GM12873 (cell line): Measurements from ENCODE around the gene DELE1.

ENCODE experiments used
- CTCF ChIP-seq: IDR thresholded peaks from 2 replicates; pipeline ENCODE4 v1.5.1; 2012; ENCODE audit warnings: low read depth, mild to moderate bottlenecking, moderate library complexity, low read length, control low read depth; ENCODE audit not compliant: insufficient read depth; ENCODE audit errors: missing control alignments

The DELE1 gene

GRCh38 chr5:141910271-141910673, 13.4 kb upstream of the DELE1 start:
- no peak for TF ChIP-seq CTCF

DNA sequence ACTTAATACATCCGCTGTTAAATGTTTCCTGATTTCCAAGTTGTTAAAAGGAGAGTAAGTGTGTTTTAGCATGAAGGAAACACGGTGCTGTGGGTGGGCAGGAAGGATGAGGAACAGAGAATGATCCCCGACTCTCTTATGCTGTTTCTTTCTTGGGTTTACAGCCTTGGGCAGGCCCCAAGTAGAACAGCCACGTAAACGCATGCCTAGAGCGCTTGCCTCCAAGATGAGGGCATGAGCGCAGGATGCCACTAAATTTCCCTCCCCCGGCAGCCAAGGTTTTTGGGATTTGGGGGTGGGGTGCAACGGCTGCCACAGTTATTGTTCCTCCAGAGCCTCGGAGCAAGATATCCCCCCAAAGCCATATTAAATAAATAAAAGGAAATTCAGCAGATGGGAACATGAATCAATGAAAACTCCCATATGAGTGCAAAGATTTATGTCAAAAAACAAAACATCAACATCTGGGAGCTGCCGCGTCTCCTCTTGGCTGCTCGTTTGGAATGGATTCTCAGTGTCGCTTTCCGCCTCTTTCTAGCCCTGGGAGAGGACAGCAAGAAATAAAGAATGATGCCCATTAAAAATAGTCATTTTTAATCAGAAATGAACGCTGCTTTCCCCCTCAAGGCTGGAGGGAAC, 10.0 kb upstream of the DELE1 start:
- TF ChIP-seq CTCF, result no peak

- TF ChIP-seq CTCF, result peak; percentile 28
Measured at GRCh38 chr5:141914199-141914743, 9.4 kb upstream of the DELE1 start.

DNA sequence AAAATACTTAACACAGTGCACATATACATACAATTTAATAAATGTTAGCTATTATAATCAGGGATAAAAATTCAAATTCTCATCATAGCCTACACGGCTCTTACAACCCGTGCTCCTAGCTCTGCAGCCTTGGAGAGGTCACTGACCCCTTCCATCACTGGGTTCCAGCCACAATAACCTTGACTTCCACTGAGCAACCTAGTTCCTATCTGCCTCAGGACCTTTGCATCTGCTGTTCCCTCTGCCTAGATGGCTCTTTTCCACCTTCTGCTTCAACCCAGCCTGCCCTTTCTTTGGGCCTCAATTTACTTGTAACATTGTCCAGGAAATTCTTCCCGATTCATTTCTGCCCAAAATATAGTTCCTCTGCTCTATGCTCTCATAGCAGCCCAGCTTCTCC, 8.9 kb upstream of the DELE1 start:
- TF ChIP-seq CTCF, result no peak

GRCh38 chr5:141915881-141916336, 7.8 kb upstream of the DELE1 start:
- TF ChIP-seq CTCF, result no peak

DNA sequence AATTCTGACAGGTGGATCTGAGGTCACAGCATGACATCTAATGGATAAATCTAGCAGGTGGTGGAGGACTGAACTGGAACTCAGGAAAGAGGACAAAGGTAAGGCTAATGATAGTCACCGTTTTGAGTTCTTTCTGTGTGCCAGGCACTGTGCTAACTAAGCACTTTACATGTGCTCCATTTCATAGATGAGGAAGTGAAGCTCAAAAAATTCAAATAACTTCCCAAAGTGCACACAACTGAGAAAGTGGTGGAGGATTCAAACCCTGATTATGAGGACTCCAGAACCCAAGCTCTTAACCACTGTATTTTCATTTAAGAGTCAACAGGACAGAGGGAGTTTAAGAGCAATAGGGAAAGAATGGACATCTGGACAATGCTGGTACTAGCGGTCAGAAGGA, 7.1 kb upstream of the DELE1 start:
- no peak for TF ChIP-seq CTCF

- no peak for TF ChIP-seq CTCF
Measured at GRCh38 chr5:141917760-141918159, 5.9 kb upstream of the DELE1 start.
